Measurements from ENCODE around the gene TBCB.

DNA sequence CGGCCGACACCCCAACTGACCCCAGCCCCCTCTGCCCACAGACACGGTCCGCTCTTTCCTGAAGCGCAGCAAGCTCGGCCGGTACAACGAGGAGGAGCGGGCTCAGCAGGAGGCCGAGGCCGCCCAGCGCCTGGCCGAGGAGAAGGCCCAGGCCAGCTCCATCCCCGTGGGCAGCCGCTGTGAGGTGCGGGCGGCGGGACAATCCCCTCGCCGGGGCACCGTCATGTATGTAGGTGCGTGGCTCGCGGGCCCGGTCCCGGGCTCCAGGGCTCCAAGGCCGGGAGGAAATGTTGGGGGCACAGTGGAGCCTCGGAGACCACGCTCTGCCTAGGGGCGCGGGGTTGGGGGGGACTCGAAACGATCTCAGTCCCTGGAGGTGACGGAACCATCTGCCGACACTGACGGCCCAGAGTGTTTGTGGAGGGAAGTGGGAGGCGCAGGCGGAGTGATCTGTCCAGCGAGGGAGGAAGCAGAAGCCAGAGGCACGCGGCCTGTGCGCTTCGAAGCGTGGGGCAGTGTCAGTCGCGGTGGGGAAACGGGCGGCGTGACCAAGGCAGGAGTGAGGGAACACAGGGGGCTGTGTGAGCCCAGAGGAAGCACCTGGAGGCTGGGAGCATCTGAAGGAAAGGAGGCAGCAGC is 6.3 kb downstream of the TBCB start:
- TF ChIP-seq POLR2A (IDR thresholded peaks at IDR 0.05) (no peak), CTCF (IDR thresholded peaks at IDR 0.05) (no peak), EP300 (IDR thresholded peaks at IDR 0.05) (no peak), POLR2AphosphoS5 (IDR thresholded peaks at IDR 0.05) (no peak)

Data from gastroesophageal sphincter (tissue), 3 donors.